ENCODE data around the gene APOBEC4. TPM values are rescaled to one million over a fixed set of nuclear protein-coding genes. Genes with fewer than 3 reads are reported as not detected.
A peak's percentile ranks its signal among the peaks of the same experiment; 100 is the strongest.

Gene APOBEC4
- total RNA-seq, 1 donor from 2014 or later: 3.0 TPM

DNA sequence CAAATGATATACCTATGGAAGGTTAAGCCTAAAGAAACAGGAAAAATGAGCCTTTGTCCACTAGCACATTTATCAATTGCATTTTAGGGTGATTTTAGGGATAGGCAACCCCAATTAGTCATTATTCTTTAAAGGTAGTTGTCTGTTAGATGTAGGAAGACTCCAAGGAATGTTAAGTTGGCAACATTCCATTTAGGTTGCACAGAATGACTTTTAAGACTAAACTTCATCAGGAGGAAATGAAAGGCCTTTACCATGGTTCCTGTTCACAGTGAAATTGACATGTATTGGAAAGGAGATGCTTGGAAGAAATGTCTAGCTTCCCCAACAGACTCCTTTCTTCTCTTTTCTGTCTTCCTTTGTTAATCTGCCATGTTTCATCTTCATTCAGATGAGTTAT, 1.6 kb upstream of the APOBEC4 start:
- Histone ChIP-seq H3K36me3 (no peaks in the 10 kb centered on the region), H3K27ac (no peak overlapping the region), H3K4me1 (peaks cover 27% of the 10 kb centered on the region), H3K9me3 (no peaks in the 10 kb centered on the region), H3K4me3 (no peak overlapping the region), H3K27me3 (ENCODE audit: low read depth) (no peaks in the 10 kb centered on the region)
- ATAC-seq (no peak), DNase-seq (no peak)
- TF ChIP-seq, protein P1, sequence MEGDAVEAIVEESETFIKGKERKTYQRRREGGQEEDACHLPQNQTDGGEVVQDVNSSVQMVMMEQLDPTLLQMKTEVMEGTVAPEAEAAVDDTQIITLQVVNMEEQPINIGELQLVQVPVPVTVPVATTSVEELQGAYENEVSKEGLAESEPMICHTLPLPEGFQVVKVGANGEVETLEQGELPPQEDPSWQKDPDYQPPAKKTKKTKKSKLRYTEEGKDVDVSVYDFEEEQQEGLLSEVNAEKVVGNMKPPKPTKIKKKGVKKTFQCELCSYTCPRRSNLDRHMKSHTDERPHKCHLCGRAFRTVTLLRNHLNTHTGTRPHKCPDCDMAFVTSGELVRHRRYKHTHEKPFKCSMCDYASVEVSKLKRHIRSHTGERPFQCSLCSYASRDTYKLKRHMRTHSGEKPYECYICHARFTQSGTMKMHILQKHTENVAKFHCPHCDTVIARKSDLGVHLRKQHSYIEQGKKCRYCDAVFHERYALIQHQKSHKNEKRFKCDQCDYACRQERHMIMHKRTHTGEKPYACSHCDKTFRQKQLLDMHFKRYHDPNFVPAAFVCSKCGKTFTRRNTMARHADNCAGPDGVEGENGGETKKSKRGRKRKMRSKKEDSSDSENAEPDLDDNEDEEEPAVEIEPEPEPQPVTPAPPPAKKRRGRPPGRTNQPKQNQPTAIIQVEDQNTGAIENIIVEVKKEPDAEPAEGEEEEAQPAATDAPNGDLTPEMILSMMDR (IDR thresholded peaks at IDR 0.05): no peak
- intact Hi-C loops (cut with DNase I): loop anchor here (5.0 kb wide), 1 partner anchor 263 kb away; no protein-coding TSS in a partner anchor

DNA sequence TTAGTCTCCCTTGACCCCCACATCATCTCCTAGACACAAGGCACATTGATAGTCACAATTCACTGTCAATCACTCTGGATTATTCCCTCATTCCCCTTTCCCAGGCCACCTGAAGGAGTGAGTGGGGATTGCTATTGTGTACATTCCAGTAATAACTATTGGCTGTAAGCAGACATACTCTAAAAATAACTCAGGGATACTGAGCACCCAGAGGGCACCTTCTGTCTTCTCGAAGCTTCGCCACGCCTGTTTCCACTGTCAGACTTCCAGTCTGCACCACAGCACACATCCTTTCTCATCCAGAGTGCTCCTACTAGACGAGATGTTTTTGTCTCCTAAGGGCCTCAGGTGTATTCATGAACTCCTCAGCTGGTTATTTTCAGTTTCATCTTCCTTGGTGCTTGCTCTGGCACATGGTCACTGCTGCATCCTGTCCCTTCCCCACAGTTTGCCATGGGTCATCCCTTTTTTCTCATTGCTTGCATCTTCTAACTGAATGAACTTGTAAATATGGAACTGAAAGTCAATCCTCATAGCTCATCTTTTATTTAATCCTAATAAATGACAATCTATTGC, 848 bp upstream of the APOBEC4 start:
- no peak for DNase-seq
- intact Hi-C loops (cut with DNase I): loop anchor here (5.0 kb wide), 1 partner anchor 263 kb away; no protein-coding TSS in a partner anchor

DNA sequence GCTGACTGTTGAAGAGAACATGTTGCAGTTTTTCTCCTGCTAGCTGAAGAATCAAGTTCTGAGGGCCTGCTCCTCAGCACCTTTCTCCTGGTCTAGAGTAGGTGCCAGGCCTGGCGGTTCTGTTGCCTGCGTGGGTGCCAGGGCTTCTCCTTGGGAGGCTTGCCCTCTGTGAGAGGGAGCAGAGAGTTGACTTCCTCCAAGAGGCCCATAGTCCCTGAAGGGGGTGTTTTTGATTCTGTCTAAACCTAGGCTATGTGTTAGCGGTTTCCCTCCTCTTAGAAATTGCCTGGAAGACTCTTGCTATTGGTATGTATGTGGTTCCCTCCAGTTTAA, 312 bp upstream of the APOBEC4 start:
- no peaks in the 10 kb centered on the region for H3K9me3 ChIP-seq
- intact Hi-C loops (cut with DNase I): loop anchor here (5.0 kb wide), 1 partner anchor 264 kb away; no protein-coding TSS in a partner anchor
- DNase-seq (no peak), ATAC-seq (peak; percentile 25 to 49)
- no peak overlapping the region for H3K4me3 ChIP-seq
- no peaks in the 10 kb centered on the region for H3K36me3 ChIP-seq
- H3K27me3 ChIP-seq (ENCODE audit: low read depth): no peaks in the 10 kb centered on the region
- peak overlapping the region; percentile 73 for H3K27ac ChIP-seq
- TF ChIP-seq, protein P1 (IDR thresholded peaks at IDR 0.05): no peak
- peaks cover 27% of the 10 kb centered on the region for H3K4me1 ChIP-seq

More for the DNA sequence above, 848 bp upstream of the APOBEC4 start:
- TF ChIP-seq, protein P1 (IDR thresholded peaks at IDR 0.05): no peak
- Histone ChIP-seq H3K27ac (peak overlapping the region; percentile 73), H3K9me3 (no peaks in the 10 kb centered on the region), H3K4me3 (no peak overlapping the region), H3K36me3 (no peaks in the 10 kb centered on the region), H3K27me3 (ENCODE audit: low read depth) (no peaks in the 10 kb centered on the region), H3K4me1 (peaks cover 27% of the 10 kb centered on the region)
- no peak for ATAC-seq

DNA sequence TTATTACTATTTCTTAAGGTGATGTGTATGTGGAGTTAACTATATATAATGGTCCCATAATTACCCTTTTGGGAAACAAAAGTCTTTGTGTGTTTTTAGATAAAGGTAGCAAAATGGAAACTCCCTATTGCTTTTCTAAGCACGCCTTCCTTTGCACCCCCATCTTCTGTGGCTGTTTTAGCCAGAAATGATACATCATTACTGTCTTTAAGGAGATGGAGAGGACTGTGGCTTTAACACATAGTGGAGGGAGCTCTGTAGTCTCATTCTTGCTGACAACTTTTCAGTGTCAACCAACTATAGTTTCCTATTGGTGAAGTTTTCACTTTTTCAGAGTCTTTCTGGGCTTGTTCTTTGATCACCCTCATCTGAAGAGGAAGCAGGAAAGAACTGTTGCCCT, 1.0 kb downstream of the APOBEC4 start:
- ATAC-seq: no peak
- intact Hi-C loops (cut with DNase I): loop anchor here (5.0 kb wide), 1 partner anchor 265 kb away; no protein-coding TSS in a partner anchor

DNA sequence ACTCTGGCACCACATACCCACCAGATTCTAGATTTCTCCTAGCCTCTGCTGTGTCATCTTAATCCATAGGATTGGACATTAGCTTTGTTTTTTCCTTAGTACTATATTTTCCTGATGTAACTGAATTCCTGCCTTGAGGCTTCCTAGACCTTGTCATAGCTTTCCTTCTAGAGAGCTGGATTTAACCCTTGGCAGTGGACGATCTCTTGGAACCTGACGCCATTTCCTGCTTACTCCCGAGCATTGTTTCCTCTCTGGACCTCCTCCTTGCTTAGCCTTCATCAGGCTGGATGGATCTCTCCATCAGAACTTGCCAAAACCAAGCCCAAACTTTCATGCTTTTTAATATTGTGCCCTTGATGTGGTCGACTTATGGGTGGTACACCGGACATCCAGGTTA, 1.5 kb downstream of the APOBEC4 start:
- intact Hi-C loops (cut with DNase I): loop anchor here (5.0 kb wide), 1 partner anchor 266 kb away; no protein-coding TSS in a partner anchor
- Histone ChIP-seq H3K4me3 (no peak overlapping the region), H3K27ac (no peak overlapping the region), H3K9me3 (no peaks in the 10 kb centered on the region), H3K36me3 (no peaks in the 10 kb centered on the region), H3K4me1 (peaks cover 27% of the 10 kb centered on the region), H3K27me3 (ENCODE audit: low read depth) (no peaks in the 10 kb centered on the region)
- ATAC-seq (no peak), DNase-seq (no peak)
- TF ChIP-seq, protein P1 (IDR thresholded peaks at IDR 0.05): no peak

More for the DNA sequence above, 1.0 kb downstream of the APOBEC4 start:
- TF ChIP-seq, protein P1 (IDR thresholded peaks at IDR 0.05): no peak
- peaks cover 27% of the 10 kb centered on the region for H3K4me1 ChIP-seq
- no peak overlapping the region for H3K4me3 ChIP-seq
- no peaks in the 10 kb centered on the region for H3K9me3 ChIP-seq
- H3K27me3 ChIP-seq (ENCODE audit: low read depth): no peaks in the 10 kb centered on the region
- no peaks in the 10 kb centered on the region for H3K36me3 ChIP-seq
- peak overlapping the region; percentile 73 for H3K27ac ChIP-seq
- no peak for DNase-seq
